HepG2 (cell line): Measurements from ENCODE around the gene TRABD. TPM values are rescaled to one million over a fixed set of nuclear protein-coding genes. Genes with fewer than 3 reads are reported as not detected.

ENCODE experiments used
- CCDC6 ChIP-seq: sonication (generic); formaldehyde crosslinking; IDR thresholded peaks from 2 replicates; pipeline ENCODE4 v1.8.1; 2022; ENCODE audit warnings: mild to moderate bottlenecking, missing genetic modification reagents, moderate library complexity
- FOXC1 ChIP-seq: sonication (generic); formaldehyde crosslinking; IDR thresholded peaks from 2 replicates; pipeline ENCODE4 v1.8.0; 2022; ENCODE audit warnings: mild to moderate bottlenecking, missing genetic modification reagents, borderline replicate concordance
- FOXK2 ChIP-seq: fragments of 450-650 bp; IDR thresholded peaks from 2 replicates; pipeline ENCODE4 v1.6.1; 2016
- GABPB1 ChIP-seq: IDR thresholded peaks from 2 replicates; pipeline ENCODE4 v1.6.1; 2016; ENCODE audit warnings: mild to moderate bottlenecking, missing genetic modification reagents, moderate library complexity, missing compliant biosample characterization
- HMG20A ChIP-seq: IDR thresholded peaks from 2 replicates; pipeline ENCODE4 v1.6.1; 2016; ENCODE audit warnings: borderline replicate concordance
- KLF11 ChIP-seq: IDR thresholded peaks from 2 replicates; pipeline ENCODE4 v1.6.1; 2016; ENCODE audit warnings: missing compliant biosample characterization
- MAZ ChIP-seq, 2 experiments: sonication (generic) in 1 of 2; formaldehyde crosslinking in 1 of 2; IDR thresholded peaks; 2 replicates each; pipeline versions ENCODE4 v1.5.0 to v1.6.1; 2012 to 2020; ENCODE audit warnings: low read depth in 2 of 2, mild to moderate bottlenecking in 2 of 2, borderline replicate concordance in 1 of 2, improper control_type of control experiment in 1 of 2, low read length in 1 of 2, missing genetic modification reagents in 1 of 2, moderate library complexity in 1 of 2
- NAIF1 ChIP-seq: sonication (generic); formaldehyde crosslinking; IDR thresholded peaks from 2 replicates; pipeline ENCODE4 v1.5.0; 2020; ENCODE audit warnings: mild to moderate bottlenecking, missing genetic modification reagents, borderline replicate concordance
- NCOR1 ChIP-seq: fragments of 200-600 bp; sonication (generic); IDR thresholded peaks from 2 replicates; pipeline ENCODE4 v1.7.0; 2017; ENCODE audit warnings: antibody characterized with exemption, low read length, borderline replicate concordance
- PAWR ChIP-seq: sonication (generic); formaldehyde crosslinking; IDR thresholded peaks from 2 replicates; pipeline ENCODE4 v1.4.0; 2020; ENCODE audit warnings: missing genetic modification reagents, mild to moderate bottlenecking, borderline replicate concordance
- RBFOX2 ChIP-seq: fragments of 200-400 bp; formaldehyde crosslinking; IDR thresholded peaks from 2 replicates; pipeline ENCODE4 v1.6.1; 2017; ENCODE audit warnings: low read depth, mild to moderate bottlenecking, low read length
- RFXANK ChIP-seq: IDR thresholded peaks from 2 replicates; pipeline ENCODE4 v1.6.1; 2016
- SP5 ChIP-seq: IDR thresholded peaks from 2 replicates; pipeline ENCODE4 v1.6.1; 2016; ENCODE audit warnings: low read depth, borderline replicate concordance
- ZBTB8A ChIP-seq: sonication (generic); formaldehyde crosslinking; IDR thresholded peaks from 2 replicates; pipeline ENCODE4 v1.4.0; 2020; ENCODE audit warnings: mild to moderate bottlenecking, low read depth, missing genetic modification reagents, borderline replicate concordance
- ZKSCAN1 ChIP-seq: fragments of 150-350 bp; IDR thresholded peaks from 2 replicates; pipeline ENCODE4 v1.6.1; 2014; ENCODE audit warnings: low read length
- ZNF234 ChIP-seq: sonication (generic); formaldehyde crosslinking; conservative IDR thresholded peaks from 2 replicates; pipeline ENCODE4 v1.5.1; 2020; ENCODE audit warnings: mild to moderate bottlenecking, missing genetic modification reagents
- ZNF431 ChIP-seq: sonication (generic); formaldehyde crosslinking; IDR thresholded peaks from 2 replicates; pipeline ENCODE4 v1.9.0; 2022; ENCODE audit warnings: missing genetic modification reagents, low read depth, mild to moderate bottlenecking, borderline replicate concordance
- ZNF75D ChIP-seq: sonication (generic); formaldehyde crosslinking; IDR thresholded peaks from 2 replicates; pipeline ENCODE4 v1.8.1; 2023; ENCODE audit warnings: missing genetic modification reagents, mild to moderate bottlenecking, borderline replicate concordance
- ZNF792 ChIP-seq: IDR thresholded peaks from 2 replicates; pipeline ENCODE4 v1.6.1; 2016
- ZNF879 ChIP-seq: sonication (generic); formaldehyde crosslinking; IDR thresholded peaks from 2 replicates; pipeline ENCODE4 v1.8.1; 2023; ENCODE audit warnings: missing genetic modification reagents
- polyA plus RNA-seq, 8 experiments: library from polyadenylated mRNA; depleted of rRNA in 3 of 8; stranded (reverse) in 7 of 8; unstranded in 1 of 8; fragments of >200 nt; fragmentation: Illumina TruSeq in 4 of 8; extraction: Trizol in 4 of 8; gene quantifications; 2 replicates each; pipeline versions ENCODE4 v1.2.1 to v1.2.3, GENCODE V29; 2011 to 2016; ENCODE audit warnings: low read depth in 4 of 8, missing spikeins in 1 of 8, mixed read lengths in 1 of 8; ENCODE audit not compliant: insufficient read depth in 1 of 8
- total RNA-seq, 5 experiments: library from RNA; depleted of rRNA; stranded (reverse); fragments of >200 nt; fragmentation: Illumina TruSeq; extraction: Trizol; gene quantifications; 2 replicates each; pipeline ENCODE4 v1.2.3, GENCODE V29; 2016; ENCODE audit warnings: low read depth in 1 of 5
- TF ChIP-seq, protein P1 (sequence below), 2 experiments: sonication (generic) in 1 of 2; formaldehyde crosslinking in 1 of 2; IDR thresholded peaks; 2 replicates each; pipeline versions ENCODE4 v1.4.0 to v1.6.1; 2016 to 2020; ENCODE audit warnings: borderline replicate concordance in 1 of 2, low read depth in 1 of 2, mild to moderate bottlenecking in 1 of 2, missing genetic modification reagents in 1 of 2
- TF ChIP-seq, protein P2 (sequence below): sonication (generic); formaldehyde crosslinking; IDR thresholded peaks from 2 replicates; pipeline ENCODE4 v1.4.0; 2020; ENCODE audit warnings: mild to moderate bottlenecking, missing genetic modification reagents
- TF ChIP-seq, protein P3 (sequence below): sonication (generic); formaldehyde crosslinking; IDR thresholded peaks from 2 replicates; pipeline ENCODE4 v1.4.0; 2020; ENCODE audit warnings: missing genetic modification reagents
- TF ChIP-seq, protein P4 (sequence below): IDR thresholded peaks from 2 replicates; pipeline ENCODE4 v1.6.1; 2016; ENCODE audit warnings: mild to moderate bottlenecking

The TRABD gene
- total and polyA plus RNA-seq, 2 of the 13 experiments (the other 11 are each of a cell fraction or from before 2014, with no cell fraction given) = 21.5 to 28.9 TPM

DNA sequence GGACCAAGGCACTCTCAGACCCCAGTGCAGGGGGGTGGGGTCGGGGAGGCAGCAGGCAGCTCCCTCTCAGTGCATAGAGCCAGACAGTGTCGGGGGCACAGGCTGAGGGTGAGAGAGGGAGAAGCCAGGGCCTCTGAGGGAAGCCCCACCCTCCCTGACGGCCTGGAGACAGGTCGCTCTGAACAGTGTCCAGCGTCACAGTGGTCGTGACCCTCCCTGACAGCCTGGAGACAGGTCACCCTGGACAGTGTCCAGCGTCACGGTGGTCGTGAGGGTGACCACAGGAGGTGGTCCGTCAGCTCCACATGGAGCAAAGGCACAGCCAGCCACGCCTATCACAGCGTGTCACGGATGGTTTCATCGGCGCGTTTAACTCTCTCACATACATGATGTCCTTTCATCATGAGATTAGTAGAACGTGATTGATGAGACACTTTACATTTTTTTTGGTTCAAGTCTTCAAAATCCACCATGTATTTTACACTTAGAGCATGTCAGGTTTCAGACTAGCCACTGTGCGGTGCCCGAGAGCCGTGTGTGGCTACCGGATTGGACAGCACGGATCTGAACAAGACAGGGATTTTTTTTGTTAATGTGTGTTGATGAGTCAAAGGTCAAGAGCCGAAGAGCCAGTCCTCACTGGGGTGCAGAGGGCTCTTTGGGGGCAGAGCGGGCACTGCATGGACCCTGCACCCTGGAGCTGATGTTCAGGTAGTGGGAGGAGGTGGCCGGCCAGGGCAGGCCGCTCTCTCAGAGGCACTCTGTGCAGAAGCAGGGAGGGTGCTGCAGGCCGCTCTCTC lies 39.1 kb upstream of the TRABD start (continued):
- TF ChIP-seq, protein P1, sequence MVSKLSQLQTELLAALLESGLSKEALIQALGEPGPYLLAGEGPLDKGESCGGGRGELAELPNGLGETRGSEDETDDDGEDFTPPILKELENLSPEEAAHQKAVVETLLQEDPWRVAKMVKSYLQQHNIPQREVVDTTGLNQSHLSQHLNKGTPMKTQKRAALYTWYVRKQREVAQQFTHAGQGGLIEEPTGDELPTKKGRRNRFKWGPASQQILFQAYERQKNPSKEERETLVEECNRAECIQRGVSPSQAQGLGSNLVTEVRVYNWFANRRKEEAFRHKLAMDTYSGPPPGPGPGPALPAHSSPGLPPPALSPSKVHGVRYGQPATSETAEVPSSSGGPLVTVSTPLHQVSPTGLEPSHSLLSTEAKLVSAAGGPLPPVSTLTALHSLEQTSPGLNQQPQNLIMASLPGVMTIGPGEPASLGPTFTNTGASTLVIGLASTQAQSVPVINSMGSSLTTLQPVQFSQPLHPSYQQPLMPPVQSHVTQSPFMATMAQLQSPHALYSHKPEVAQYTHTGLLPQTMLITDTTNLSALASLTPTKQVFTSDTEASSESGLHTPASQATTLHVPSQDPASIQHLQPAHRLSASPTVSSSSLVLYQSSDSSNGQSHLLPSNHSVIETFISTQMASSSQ (IDR thresholded peaks at IDR 0.05; ENCODE audit: low read depth) = no peak
- TF ChIP-seq, protein P1 (CRISPR knock-in tag; IDR thresholded peaks at IDR 0.05; ENCODE audit: borderline replicate concordance) = no peak
- TF ChIP-seq KLF11 (CRISPR knock-in tag) = no peak
- TF ChIP-seq GABPB1 (CRISPR knock-in tag) = no peak; the same call in 1 of the 2 replicates
- TF ChIP-seq, protein P2, sequence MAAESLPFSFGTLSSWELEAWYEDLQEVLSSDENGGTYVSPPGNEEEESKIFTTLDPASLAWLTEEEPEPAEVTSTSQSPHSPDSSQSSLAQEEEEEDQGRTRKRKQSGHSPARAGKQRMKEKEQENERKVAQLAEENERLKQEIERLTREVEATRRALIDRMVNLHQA (CRISPR knock-in tag) = no peak
- TF ChIP-seq ZKSCAN1 = no peak
- TF ChIP-seq RBFOX2 = 0 out of 2 replicates have a peak, but pooled peaks have one; percentile 18
- no peak for TF ChIP-seq RFXANK (CRISPR knock-in tag)
- TF ChIP-seq PAWR (CRISPR knock-in tag) = no peak
- no peak for TF ChIP-seq ZBTB8A
- no peak for TF ChIP-seq FOXK2
- TF ChIP-seq ZNF234 (CRISPR knock-in tag) = no peak
- TF ChIP-seq MAZ (IDR thresholded peaks at IDR 0.05; ENCODE audit: borderline replicate concordance, low read depth, low read length) = peak; percentile 67; the same call in 1 of the 2 replicates
- TF ChIP-seq MAZ (CRISPR knock-in tag; IDR thresholded peaks at IDR 0.05; ENCODE audit: low read depth) = no peak
- TF ChIP-seq ZNF75D (CRISPR knock-in tag) = no peak
- TF ChIP-seq CCDC6 (CRISPR knock-in tag) = peak; percentile 66; the same call in 1 of the 2 replicates
- peak; percentile 45; the same call in 1 of the 2 replicates for TF ChIP-seq FOXC1 (CRISPR knock-in tag)
- no peak for TF ChIP-seq NAIF1 (CRISPR knock-in tag)
- TF ChIP-seq ZNF792 (CRISPR knock-in tag) = peak; percentile 31; the same call in 1 of the 2 replicates
- no peak for TF ChIP-seq HMG20A
- TF ChIP-seq ZNF879 (CRISPR knock-in tag) = no peak
- TF ChIP-seq, protein P3, sequence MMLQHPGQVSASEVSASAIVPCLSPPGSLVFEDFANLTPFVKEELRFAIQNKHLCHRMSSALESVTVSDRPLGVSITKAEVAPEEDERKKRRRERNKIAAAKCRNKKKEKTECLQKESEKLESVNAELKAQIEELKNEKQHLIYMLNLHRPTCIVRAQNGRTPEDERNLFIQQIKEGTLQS (CRISPR knock-in tag) = no peak
- TF ChIP-seq NCOR1 = peak; percentile 89; the same call in 1 of the 2 replicates
- TF ChIP-seq SP5 (CRISPR knock-in tag) = 0 out of 2 replicates have a peak, but pooled peaks have one; percentile 3
- TF ChIP-seq, protein P4, sequence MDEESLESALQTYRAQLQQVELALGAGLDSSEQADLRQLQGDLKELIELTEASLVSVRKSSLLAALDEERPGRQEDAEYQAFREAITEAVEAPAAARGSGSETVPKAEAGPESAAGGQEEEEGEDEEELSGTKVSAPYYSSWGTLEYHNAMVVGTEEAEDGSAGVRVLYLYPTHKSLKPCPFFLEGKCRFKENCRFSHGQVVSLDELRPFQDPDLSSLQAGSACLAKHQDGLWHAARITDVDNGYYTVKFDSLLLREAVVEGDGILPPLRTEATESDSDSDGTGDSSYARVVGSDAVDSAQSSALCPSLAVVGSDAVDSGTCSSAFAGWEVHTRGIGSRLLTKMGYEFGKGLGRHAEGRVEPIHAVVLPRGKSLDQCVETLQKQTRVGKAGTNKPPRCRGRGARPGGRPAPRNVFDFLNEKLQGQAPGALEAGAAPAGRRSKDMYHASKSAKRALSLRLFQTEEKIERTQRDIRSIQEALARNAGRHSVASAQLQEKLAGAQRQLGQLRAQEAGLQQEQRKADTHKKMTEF = 0 out of 2 replicates have a peak, but pooled peaks have one; percentile 42
- TF ChIP-seq ZNF431 (CRISPR knock-in tag) = 0 out of 2 replicates have a peak, but pooled peaks have one; percentile 16
